Esophagus squamous epithelium (tissue), 5 donors: ENCODE data around the gene TNKS2. TPM values are rescaled to one million over a fixed set of nuclear protein-coding genes. Genes with fewer than 3 reads are reported as not detected.

Source experiments
- DNase-seq: peaks from one replicate; lab custom pipeline; 2025; lab: John Stamatoyannopoulos, UW
- H3K27ac ChIP-seq, 4 donors: fragments of 200-600 bp; sonication (generic); one replicate each; pipeline ENCODE4 v1.5.1; 2016 to 2019; ENCODE audit warnings: mild to moderate bottlenecking in 1 of 4
- H3K27me3 ChIP-seq, 4 donors: fragments of 200-600 bp; sonication (generic); 1 replicate in 3 of 4; 2 replicates in 1 of 4; pipeline versions ENCODE4 v1.5.1 to v1.6.0; 2017 to 2021; ENCODE audit warnings: antibody characterized with exemption in 1 of 4
- H3K36me3 ChIP-seq, 3 donors: fragments of 200-600 bp; sonication (generic); one replicate each; pipeline ENCODE4 v1.5.1; 2016 to 2019
- H3K4me1 ChIP-seq, 3 donors: fragments of 200-600 bp; sonication (generic); one replicate each; pipeline ENCODE4 v1.5.1; 2017 to 2019
- H3K4me3 ChIP-seq, 4 donors: fragments of 200-600 bp; sonication (generic); 1 replicate in 3 of 4; 2 replicates in 1 of 4; pipeline ENCODE4 v1.5.1; 2016 to 2019; ENCODE audit warnings: mild to moderate bottlenecking in 2 of 4, moderate library complexity in 1 of 4
- H3K9me3 ChIP-seq, 3 donors: fragments of 200-600 bp; sonication (generic); one replicate each; pipeline ENCODE4 v1.5.1; 2016 to 2019
- POLR2A ChIP-seq, 4 donors: fragments of 450-650 bp; IDR thresholded peaks; one replicate each; pipeline ENCODE4 v1.6.1; 2017; ENCODE audit warnings: antibody characterized with exemption in 4 of 4, mild to moderate bottlenecking in 4 of 4, moderate library complexity in 3 of 4
- WGBS, 2 donors: methylation state at CpG; one replicate each; pipeline ENCODE4 v1.1.5; 2018; 5-methylcytosine and 5-hydroxymethylcytosine counted together
- intact Hi-C: fragments of 100-400 bp; cut with DNase I; formaldehyde crosslinking; loops from one replicate; pipeline ENCODE4 v1.15.0; 2022
- total RNA-seq, 4 donors: library from RNA; depleted of rRNA; stranded (reverse); fragments of >200 nt; gene quantifications; one replicate each; pipeline ENCODE4 v1.1.0, GENCODE V29; 2016
- TF ChIP-seq, protein P1 (sequence below), 6 experiments: fragments of 450-650 bp in 4 of 6; fragments of 200-600 bp in 2 of 6; sonication (generic) in 2 of 6; IDR thresholded peaks; one replicate each; pipeline ENCODE4 v1.5.1; 2016 to 2019; ENCODE audit warnings: antibody characterized with exemption in 6 of 6, mild to moderate bottlenecking in 4 of 6, moderate library complexity in 4 of 6
- donor health status: DM: yes; HTN: yes; CAD: no.

The TNKS2 gene
- total RNA-seq, 4 donors from 2014 or later: 33.1 to 43.5 (median 39.2) TPM

DNA sequence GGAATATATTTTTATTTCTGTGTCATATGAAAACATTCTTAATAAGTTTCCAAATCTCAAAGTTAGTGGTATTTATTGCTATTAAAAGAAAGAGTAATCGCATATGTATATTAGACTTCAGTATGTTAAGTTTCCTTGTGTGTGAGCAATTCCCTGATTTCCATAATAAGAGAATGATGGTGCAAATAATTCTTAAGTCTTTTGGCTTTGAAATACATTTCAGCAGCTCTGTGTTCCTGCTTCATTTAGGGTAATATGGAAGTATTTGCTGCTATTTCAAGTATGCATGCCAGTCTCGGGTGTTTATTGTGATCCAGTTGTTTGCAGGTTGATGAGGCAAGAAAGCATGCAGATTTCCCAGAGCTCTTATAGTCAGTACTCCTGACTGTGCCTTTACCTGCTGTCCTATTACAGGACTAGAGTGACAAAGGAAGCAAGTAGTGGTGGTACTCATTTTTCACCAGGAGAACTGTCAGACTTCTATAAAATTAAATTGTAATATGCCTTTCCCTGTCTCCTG, 67.4 kb downstream of the TNKS2 start:
- H3K9me3 ChIP-seq: no peaks in the 10 kb centered on the region
- 77 to 89% methylated on average over 2 of the region's 2 CpGs for WGBS, 2 donors
- H3K4me3 ChIP-seq: no peak overlapping the region
- peaks cover 0 to 63% (median 3%) of the 10 kb centered on the region in 3 donors for H3K36me3 ChIP-seq
- no peak for DNase-seq
- intact Hi-C loops: no loop called here
- no peaks in the 10 kb centered on the region for H3K27me3 ChIP-seq
- H3K27ac ChIP-seq: no peak overlapping the region
- no peak for TF ChIP-seq POLR2A (IDR thresholded peaks at IDR 0.05)
- TF ChIP-seq, protein P1, sequence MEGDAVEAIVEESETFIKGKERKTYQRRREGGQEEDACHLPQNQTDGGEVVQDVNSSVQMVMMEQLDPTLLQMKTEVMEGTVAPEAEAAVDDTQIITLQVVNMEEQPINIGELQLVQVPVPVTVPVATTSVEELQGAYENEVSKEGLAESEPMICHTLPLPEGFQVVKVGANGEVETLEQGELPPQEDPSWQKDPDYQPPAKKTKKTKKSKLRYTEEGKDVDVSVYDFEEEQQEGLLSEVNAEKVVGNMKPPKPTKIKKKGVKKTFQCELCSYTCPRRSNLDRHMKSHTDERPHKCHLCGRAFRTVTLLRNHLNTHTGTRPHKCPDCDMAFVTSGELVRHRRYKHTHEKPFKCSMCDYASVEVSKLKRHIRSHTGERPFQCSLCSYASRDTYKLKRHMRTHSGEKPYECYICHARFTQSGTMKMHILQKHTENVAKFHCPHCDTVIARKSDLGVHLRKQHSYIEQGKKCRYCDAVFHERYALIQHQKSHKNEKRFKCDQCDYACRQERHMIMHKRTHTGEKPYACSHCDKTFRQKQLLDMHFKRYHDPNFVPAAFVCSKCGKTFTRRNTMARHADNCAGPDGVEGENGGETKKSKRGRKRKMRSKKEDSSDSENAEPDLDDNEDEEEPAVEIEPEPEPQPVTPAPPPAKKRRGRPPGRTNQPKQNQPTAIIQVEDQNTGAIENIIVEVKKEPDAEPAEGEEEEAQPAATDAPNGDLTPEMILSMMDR (IDR thresholded peaks at IDR 0.05): no peak
- no peaks in the 10 kb centered on the region for H3K4me1 ChIP-seq

DNA sequence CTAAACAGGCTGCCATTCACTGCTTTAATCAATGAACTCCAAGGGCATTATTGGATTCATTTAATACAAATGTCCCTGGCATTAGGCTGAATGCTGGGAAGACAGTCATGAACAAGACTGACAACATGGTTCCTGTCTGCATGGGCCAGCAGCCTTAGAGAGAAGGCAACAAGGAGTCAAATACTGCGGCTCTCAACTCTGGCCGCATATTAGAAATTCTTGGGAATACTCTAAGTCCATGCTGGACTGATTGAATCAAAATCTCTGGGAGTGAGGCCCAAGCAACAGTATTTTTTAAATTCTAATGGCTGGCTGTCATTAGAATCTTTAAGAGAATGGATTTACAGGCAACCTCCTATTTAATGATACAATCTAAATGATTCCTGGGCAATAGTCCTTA, 76.9 kb downstream of the TNKS2 start:
- H3K4me1 ChIP-seq: peaks cover 0 to 9% (median 6%) of the 10 kb centered on the region in 3 donors
- 100% methylated on average over 2 of the region's 2 CpGs for WGBS, 2 donors
- intact Hi-C loops: no loop called here
- TF ChIP-seq POLR2A (IDR thresholded peaks at IDR 0.05): no peak
- TF ChIP-seq, protein P1 (IDR thresholded peaks at IDR 0.05): no peak
- H3K4me3 ChIP-seq: no peak overlapping the region
- DNase-seq: no peak
- H3K9me3 ChIP-seq: no peaks in the 10 kb centered on the region
- no peak overlapping the region for H3K27ac ChIP-seq
- no peaks in the 10 kb centered on the region for H3K27me3 ChIP-seq
- H3K36me3 ChIP-seq: no peaks in the 10 kb centered on the region

DNA sequence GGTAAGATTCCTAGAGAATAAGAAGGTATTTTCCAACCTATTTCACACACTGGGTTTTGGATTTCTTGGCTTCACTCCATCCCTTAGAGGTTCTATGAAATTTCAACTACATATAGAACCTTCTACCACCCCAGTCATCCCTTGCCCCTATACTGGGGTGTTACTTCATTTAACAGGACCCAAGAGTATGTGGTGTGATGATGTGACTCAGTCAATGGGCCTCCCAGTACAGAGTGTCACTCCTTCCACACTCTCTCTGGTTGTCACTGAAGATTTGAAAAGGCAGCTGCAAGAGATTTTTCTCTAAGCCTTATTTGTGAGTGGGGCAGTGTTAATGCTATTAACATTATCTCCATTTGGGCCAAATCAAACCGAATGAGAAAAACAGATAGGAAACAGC, 77.6 kb downstream of the TNKS2 start:
- WGBS, 2 donors: 90 to 100% methylated on average over 1 of the region's 1 CpG
- H3K27ac ChIP-seq: no peak overlapping the region
- H3K36me3 ChIP-seq: no peaks in the 10 kb centered on the region
- intact Hi-C loops: no loop called here
- TF ChIP-seq, protein P1 (IDR thresholded peaks at IDR 0.05): no peak
- TF ChIP-seq POLR2A (IDR thresholded peaks at IDR 0.05): no peak
- DNase-seq: no peak
- no peaks in the 10 kb centered on the region for H3K9me3 ChIP-seq
- no peak overlapping the region for H3K4me3 ChIP-seq
- peaks cover 0 to 15% (median 9%) of the 10 kb centered on the region in 3 donors for H3K4me1 ChIP-seq
- no peaks in the 10 kb centered on the region for H3K27me3 ChIP-seq

DNA sequence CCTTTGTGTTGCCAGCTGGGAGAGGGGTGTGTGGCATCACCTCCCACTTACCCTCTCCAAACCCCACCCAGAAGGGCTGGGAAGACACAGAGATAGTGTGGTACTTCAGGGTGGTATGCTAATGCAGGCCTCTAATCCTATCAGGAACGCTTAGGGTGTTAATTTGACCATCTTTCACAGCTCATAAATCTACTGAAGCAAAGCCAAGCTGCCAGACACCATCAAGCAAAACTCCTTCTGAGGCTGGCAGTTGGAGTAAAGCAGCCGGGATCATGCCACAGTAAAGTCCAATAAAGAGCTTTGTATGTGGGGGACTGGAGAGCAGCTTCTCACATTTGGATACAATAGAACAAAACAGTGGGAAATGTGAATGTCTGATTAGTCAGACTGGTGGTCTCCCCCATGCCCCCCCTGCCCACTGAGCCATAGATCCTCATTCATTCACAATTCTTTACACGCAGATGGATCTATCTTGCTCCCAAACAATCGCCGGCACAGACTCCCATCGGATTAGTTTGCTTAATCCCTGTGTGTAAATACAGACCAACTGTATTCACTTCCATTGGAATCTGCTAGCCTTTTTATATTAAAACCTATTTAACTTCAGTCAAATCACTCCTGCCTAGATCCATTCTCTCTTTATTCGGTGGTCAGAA, 81.4 kb downstream of the TNKS2 start:
- Histone ChIP-seq H3K4me3 (no peak overlapping the region), H3K9me3 (no peaks in the 10 kb centered on the region), H3K36me3 (no peaks in the 10 kb centered on the region), H3K4me1 (peaks cover 12 to 37% (median 26%) of the 10 kb centered on the region in 3 donors), H3K27ac (peak overlapping the region in 2 of 4 donors; percentile 11 to 18), H3K27me3 (no peaks in the 10 kb centered on the region)
- intact Hi-C loops: no loop called here
- TF ChIP-seq, protein P1 (IDR thresholded peaks at IDR 0.05): no peak
- TF ChIP-seq POLR2A (IDR thresholded peaks at IDR 0.05): no peak
- DNase-seq: no peak
- 23 to 36% methylated on average over 7 of the region's 7 CpGs for WGBS, 2 donors

DNA sequence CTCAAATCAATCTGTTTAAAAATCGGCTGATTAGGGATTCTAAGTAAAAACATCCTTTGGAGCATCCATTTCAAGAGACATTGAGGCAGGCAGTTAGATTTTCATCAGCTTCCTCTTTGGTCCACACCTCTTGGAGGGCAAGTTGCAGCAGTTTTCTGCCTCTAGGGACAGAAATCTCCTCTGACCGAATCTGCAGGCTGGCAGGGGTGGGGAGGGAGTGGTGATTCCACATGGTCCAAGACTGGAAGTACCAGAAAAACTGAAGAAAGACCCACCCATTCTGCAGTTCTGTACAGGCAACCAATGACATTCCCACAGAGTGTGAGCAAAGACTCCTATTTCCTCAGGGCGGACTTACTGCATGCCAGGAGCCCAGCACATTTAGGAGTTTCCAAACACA, 82.1 kb downstream of the TNKS2 start:
- Histone ChIP-seq H3K36me3 (no peaks in the 10 kb centered on the region), H3K27ac (peak overlapping the region in 2 of 4 donors; percentile 58 to 63), H3K9me3 (no peaks in the 10 kb centered on the region), H3K27me3 (no peaks in the 10 kb centered on the region), H3K4me3 (no peak overlapping the region), H3K4me1 (peaks cover 12 to 42% (median 27%) of the 10 kb centered on the region in 3 donors)
- 21 to 32% methylated on average over 3 of the region's 3 CpGs for WGBS, 2 donors
- TF ChIP-seq POLR2A (IDR thresholded peaks at IDR 0.05): no peak
- TF ChIP-seq, protein P1 (IDR thresholded peaks at IDR 0.05): peak in 2 of 6 experiments; percentile 29 to 50
- DNase-seq: no peak
- intact Hi-C loops: no loop called here
